DND-41 (cell line): ENCODE data around the gene COQ10B.

Experiments
- EZH2 ChIP-seq: IDR thresholded peaks from 3 replicates; pipeline ENCODE4 v1.6.1; 2012; ENCODE audit warnings: borderline replicate concordance, low read depth, mild to moderate bottlenecking, moderate library complexity, low read length, inconsistent platforms; ENCODE audit not compliant: severe bottlenecking
- TF ChIP-seq, protein P1 (sequence below): IDR thresholded peaks from 2 replicates; pipeline ENCODE4 v1.5.1; 2012; ENCODE audit warnings: borderline replicate concordance, low read length, moderate library complexity, mild to moderate bottlenecking; ENCODE audit not compliant: poor library complexity, severe bottlenecking; ENCODE audit errors: extremely low read depth

- TF ChIP-seq, protein P1, sequence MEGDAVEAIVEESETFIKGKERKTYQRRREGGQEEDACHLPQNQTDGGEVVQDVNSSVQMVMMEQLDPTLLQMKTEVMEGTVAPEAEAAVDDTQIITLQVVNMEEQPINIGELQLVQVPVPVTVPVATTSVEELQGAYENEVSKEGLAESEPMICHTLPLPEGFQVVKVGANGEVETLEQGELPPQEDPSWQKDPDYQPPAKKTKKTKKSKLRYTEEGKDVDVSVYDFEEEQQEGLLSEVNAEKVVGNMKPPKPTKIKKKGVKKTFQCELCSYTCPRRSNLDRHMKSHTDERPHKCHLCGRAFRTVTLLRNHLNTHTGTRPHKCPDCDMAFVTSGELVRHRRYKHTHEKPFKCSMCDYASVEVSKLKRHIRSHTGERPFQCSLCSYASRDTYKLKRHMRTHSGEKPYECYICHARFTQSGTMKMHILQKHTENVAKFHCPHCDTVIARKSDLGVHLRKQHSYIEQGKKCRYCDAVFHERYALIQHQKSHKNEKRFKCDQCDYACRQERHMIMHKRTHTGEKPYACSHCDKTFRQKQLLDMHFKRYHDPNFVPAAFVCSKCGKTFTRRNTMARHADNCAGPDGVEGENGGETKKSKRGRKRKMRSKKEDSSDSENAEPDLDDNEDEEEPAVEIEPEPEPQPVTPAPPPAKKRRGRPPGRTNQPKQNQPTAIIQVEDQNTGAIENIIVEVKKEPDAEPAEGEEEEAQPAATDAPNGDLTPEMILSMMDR = no peak
- no peak for TF ChIP-seq EZH2
Observed at GRCh38 chr2:197500503-197501131, 47.3 kb downstream of the COQ10B start.
